ENCODE data around the gene ETS2.

Gene ETS2

GRCh38 chr21:38805328-38806152, at the start of gene ETS2:
Gene ETS2 (plus strand): TSS chr21:38805929. CDS start chr21:38810035, 4,106 bp downstream.
- peak; percentile 79 for DNase-seq

GRCh38 chr21:38756746-38757145, 49.0 kb upstream of the ETS2 start:
- no peak for DNase-seq

GRCh38 chr21:38758501-38759214, 47.1 kb upstream of the ETS2 start:
- no peak for DNase-seq

GRCh38 chr21:38759413-38759812, 46.3 kb upstream of the ETS2 start:
- no peak for DNase-seq

GRCh38 chr21:38760017-38760761, 45.5 kb upstream of the ETS2 start:
- DNase-seq, result no peak

GRCh38 chr21:38760762-38761155, 45.0 kb upstream of the ETS2 start:
- no peak for DNase-seq

GRCh38 chr21:38761531-38761930, 44.2 kb upstream of the ETS2 start:
- DNase-seq, result no peak

- no peak for DNase-seq
Observed at GRCh38 chr21:38765056-38765455, 40.7 kb upstream of the ETS2 start.

- DNase-seq, result peak; percentile 72
Observed at GRCh38 chr21:38766987-38767722, 38.6 kb upstream of the ETS2 start.

- DNase-seq, result peak; percentile 74
Observed at GRCh38 chr21:38768471-38769063, 37.2 kb upstream of the ETS2 start.

GRCh38 chr21:38769191-38769780, 36.4 kb upstream of the ETS2 start:
- no peak for DNase-seq

GRCh38 chr21:38770660-38771059, 35.1 kb upstream of the ETS2 start:
- DNase-seq, result no peak

GRCh38 chr21:38771536-38771935, 34.2 kb upstream of the ETS2 start:
- no peak for DNase-seq

- no peak for DNase-seq
Observed at GRCh38 chr21:38772646-38773045, 33.1 kb upstream of the ETS2 start.

- no peak for DNase-seq
Observed at GRCh38 chr21:38773099-38774061, 32.3 kb upstream of the ETS2 start.

GRCh38 chr21:38774152-38774551, 31.6 kb upstream of the ETS2 start:
- DNase-seq, result no peak

GRCh38 chr21:38774586-38775285, 31.0 kb upstream of the ETS2 start:
- no peak for DNase-seq

GRCh38 chr21:38775733-38776132, 30.0 kb upstream of the ETS2 start:
- no peak for DNase-seq

- no peak for DNase-seq
Observed at GRCh38 chr21:38777015-38777414, 28.7 kb upstream of the ETS2 start.

- no peak for DNase-seq
Observed at GRCh38 chr21:38777531-38777930, 28.2 kb upstream of the ETS2 start.
